Activated CD4-positive, alpha-beta T cell treated with anti-CD3 and anti-CD28 coated beads, Interleukin-2, Interleukin-6, amounts not matched to agents 100 ng/mL and 50 ng/mL, durations not matched to agents 16 hours and 8 hours (primary cell): ENCODE measurements around the gene GFER.

Experiments used
- DNase-seq: peaks from one replicate; pipeline ENCODE4 v3.0.0-alpha.2; 2020

The GFER gene

DNA sequence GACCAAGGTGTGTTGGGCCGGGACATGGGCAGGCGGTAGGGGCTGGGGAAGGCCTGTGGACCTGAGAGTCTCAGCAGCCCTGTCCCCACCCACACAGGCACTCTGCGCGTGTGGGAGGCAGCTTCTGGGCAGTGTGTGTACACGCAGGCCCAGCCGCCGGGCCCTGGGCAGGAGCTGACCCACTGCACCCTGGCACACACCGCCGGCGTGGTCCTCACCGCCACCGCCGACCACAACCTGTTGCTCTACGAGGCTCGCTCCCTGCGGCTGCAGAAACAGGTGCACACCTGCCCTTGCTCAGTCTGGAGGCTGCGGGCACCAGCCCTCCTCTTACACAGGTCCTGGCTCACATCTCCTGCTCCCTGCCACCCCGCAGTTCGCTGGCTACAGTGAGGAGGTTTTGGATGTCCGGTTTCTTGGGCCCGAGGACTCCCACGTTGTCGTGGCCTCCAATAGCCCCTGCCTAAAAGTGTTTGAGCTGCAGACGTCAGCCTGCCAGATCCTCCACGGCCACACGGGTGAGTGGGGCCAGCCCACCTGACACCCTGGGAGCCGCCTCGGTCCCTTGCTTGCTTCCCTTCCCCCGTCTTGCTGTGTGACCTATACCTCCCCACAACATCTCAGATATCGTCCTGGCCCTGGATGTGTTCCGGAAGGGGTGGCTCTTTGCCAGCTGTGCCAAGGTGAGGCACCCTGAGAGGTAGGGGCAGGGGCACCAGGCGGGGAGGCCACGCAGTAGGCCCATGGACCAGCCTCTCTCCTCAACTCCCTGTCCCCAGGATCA is 8.4 kb upstream of the GFER start:
- DNase-seq = no peak

GRCh38 chr16:1976216-1976520 is 7.8 kb upstream of the GFER start:
- no peak for DNase-seq

DNA sequence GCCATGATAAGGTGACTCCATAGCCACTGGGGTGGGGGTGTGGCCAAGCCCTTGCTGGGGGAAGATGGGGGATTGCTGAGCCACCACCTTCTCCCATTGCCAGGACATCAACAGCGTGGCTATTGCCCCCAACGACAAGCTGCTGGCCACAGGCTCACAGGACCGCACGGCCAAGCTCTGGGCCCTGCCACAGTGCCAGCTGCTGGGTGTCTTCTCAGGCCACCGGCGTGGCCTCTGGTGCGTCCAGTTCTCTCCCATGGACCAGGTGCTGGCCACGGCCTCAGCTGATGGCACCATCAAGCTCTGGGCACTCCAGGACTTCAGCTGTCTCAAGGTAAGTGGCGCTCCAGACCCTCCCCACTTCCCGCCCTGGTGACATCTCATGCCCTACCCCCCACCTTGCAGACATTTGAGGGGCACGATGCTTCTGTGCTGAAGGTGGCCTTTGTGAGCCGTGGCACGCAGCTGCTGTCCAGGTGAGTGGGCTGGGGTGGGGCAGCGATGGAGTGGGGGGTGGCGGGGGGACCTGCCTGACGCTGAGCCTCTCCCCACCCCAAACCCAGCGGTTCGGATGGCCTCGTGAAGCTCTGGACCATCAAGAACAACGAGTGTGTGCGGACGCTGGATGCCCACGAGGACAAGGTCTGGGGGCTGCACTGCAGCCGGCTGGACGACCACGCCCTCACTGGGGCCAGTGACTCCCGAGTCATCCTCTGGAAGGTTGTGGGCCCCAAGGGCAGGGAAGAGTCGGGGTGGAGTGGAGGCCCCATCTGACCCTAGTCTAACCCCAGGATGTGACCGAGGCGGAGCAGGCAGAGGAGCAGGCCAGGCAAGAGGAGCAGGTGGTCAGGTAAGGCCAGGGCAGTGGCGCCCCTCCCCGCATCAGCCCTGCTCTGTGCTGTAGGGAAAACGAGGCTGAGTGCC is 6.8 kb upstream of the GFER start:
- DNase-seq = no peak

GRCh38 chr16:1977875-1978268 is 6.1 kb upstream of the GFER start:
- no peak for DNase-seq

DNA sequence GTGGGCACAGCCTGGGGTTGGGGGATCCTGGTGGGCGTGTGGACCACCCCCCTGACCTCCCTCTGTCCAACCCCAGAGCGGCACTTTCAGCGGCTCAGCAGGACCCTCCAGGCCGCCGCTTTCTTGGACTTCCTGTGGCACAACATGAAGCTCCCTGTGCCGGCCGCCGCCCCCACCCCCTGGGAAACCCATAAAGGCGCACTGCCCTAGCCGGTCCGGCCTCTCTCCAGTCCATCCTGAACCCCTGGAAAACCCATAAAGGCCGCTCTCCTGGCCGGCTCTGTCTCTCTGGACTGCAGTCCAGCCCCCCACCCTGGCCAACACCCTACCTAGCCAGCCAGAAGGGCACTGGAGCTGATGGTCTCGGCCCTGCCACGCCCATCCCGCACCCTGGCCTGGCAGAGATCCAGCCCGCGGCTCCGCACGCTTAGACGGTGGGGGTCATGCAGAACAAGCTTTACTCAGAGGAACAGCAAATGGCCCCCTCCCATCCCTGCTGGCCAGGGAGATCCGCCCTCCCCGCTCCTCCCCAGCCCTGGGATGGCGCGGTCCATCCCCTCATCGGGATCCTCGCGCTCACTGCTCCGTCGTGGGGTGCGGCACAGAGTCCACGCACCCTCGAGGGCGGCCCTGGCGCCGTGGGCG is 5.4 kb upstream of the GFER start:
- DNase-seq = no peak

DNA sequence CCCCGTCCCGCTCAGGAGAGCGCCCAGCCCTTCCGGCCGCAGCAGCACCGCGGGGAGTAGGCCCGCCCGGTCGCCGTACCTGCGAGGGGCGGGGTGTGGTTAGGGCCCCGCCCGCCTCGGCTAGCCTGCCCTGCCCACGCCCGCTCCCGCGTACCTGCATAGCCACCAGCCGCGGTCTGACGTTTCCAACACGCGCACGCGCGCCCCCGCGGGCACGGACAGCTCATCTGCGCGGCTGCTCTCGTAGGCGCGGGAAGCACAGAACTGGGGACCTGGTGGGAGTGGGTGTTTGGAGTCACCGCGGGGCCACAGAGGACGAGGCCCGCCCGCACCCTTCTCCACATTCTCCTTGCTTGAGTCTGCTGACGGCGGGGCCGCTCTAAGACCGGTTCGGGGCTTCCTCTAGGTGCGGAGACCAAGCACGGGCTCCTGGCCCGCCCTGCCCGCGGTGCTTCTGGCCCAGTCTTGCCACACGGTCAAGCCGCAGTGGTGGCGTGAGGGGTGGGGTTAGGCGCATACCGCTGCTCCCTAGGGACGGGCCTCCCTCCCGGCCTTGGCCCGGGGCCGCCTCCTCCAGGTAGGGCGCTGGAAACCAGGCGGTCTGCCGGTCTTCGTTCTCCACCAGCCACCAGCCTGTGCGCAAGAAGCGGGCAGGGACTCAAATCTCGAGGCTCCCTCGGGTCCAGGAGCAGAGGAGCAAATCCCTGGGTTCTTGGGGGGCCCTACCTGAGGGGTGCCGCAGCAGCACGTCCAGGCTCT is 4.5 kb upstream of the GFER start:
- no peak for DNase-seq

DNA sequence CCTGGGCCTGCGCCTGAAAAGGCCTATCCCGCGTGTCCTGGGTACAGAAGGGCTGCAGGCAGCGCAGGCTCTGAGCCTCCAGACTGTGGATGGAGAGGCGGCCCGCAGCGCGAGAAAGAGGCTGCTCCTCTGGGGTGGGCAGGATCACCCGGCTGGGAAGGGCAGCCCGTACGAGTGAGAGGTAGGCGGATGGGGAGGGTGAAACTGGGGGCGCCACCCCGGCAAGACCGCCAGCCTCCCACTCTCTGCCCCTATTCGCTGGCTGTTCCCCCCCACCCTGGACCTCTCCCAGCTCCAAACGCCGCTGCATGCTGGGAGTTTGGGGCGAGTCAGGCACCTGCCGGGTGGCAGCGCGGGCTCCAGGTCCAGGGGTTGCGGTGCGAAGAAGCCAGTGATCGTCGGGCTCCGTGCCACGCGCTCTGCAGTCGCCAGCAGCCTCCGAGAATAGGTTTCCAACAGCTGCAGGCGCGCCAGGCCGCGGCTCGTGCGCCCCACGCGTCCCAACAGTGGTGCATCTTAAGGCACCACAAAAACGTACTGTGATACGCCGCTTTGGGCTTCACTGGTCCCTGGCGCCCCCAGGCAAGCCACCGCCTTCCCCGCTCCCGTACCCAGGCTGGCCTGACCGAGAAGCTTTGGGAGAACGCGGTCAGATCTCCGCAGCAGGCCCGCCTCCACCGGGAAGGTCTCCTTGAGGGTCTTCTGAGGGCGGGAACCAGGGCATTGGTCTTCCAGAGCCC is 3.8 kb upstream of the GFER start:
- no peak for DNase-seq

DNA sequence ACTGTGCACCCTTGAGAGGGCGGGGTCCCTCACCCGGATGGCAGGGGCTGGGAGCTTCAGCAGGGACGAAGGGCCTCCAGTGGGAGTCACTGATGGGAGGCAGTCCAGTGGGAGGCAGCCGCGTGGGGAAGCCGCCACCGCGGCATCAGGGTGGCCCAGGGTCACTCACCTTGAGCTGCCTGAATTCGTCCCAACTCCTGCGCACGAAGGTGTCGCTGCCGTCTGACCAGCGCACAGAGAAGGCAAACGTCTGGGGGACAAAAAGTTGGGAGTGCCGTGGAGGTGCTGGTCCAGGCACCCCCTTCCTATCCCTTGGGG is 3.3 kb upstream of the GFER start:
- no peak for DNase-seq

GRCh38 chr16:1981398-1981836 is 2.6 kb upstream of the GFER start, which contains the start of gene NOXO1:
TSS of gene NOXO1 (minus strand) at chr16:1981469. CDS start at chr16:1981179, 290 bp downstream.
- DNase-seq = no peak

DNA sequence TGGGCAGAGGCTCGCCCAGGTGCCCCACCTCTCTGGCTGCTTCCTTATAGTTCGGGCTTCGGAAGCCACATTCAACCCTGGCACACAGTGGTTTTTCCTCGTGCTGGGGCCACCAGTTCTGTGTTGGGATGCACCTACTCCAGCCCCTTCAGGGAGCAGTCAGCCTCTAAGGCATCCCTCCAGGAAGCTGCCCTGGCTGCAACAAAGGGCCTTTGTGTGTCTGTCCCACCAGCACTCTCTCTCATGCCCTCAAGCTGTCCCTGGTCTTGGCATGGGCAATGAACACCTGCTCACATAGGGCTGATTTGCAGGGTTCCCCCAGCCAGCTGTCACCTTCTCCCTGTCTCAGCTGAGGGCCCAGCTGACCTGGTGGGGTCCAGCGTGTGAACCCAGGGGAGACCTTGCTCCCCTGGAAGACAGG is 2.0 kb upstream of the GFER start:
- DNase-seq = no peak

GRCh38 chr16:1982991-1983543 is 926 bp upstream of the GFER start:
- no peak for DNase-seq

GRCh38 chr16:1984347-1985225 is 593 bp downstream of the GFER start:
- peak; percentile 49 for DNase-seq

DNA sequence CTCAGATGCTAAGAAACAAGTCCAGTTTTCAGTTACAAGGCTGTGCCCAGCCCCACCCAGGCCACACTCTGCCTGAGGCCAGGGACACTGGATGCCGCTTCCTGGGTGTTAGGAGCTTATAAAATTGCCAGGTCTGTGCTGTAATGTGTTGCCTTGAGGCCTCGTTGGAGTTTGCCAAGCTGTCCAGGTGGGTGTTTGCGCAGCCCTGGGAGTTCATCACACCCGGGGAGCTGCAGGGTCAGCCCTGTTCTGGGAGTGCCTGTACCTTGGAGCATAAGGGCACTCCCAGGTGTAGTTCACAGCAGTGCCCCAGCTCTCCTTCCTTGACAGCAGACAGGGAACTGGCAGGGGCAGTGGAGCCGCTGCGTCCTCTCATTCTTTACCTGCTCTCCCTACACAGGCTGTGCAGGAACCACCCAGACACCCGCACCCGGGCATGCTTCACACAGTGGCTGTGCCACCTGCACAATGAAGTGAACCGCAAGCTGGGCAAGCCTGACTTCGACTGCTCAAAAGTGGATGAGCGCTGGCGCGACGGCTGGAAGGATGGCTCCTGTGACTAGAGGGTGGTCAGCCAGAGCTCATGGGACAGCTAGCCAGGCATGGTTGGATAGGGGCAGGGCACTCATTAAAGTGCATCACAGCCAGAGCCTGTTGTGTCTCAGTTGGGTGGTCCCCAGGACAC is 1.6 kb downstream of the GFER start:
- DNase-seq = no peak

DNA sequence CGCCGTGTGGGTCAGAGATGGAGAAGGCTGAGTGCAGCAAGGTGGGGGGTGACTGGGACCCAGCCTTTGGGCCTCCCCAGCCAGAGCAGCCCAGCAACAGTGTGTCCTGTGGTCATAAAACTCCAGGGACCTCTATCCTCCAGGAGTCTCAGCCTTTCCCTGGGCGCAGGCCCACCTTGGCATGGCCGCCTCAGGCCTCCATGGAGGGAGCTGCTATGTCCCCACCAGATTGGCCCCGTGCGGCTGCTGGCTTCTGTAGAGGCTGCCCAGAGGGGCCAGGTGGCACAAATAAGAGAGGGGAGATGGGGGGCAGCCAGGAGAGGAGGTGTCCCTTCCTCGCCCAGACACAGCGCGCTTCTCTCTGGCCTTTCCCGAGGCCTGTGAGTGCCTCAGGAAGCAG is 3.2 kb downstream of the GFER start:
- DNase-seq = no peak

DNA sequence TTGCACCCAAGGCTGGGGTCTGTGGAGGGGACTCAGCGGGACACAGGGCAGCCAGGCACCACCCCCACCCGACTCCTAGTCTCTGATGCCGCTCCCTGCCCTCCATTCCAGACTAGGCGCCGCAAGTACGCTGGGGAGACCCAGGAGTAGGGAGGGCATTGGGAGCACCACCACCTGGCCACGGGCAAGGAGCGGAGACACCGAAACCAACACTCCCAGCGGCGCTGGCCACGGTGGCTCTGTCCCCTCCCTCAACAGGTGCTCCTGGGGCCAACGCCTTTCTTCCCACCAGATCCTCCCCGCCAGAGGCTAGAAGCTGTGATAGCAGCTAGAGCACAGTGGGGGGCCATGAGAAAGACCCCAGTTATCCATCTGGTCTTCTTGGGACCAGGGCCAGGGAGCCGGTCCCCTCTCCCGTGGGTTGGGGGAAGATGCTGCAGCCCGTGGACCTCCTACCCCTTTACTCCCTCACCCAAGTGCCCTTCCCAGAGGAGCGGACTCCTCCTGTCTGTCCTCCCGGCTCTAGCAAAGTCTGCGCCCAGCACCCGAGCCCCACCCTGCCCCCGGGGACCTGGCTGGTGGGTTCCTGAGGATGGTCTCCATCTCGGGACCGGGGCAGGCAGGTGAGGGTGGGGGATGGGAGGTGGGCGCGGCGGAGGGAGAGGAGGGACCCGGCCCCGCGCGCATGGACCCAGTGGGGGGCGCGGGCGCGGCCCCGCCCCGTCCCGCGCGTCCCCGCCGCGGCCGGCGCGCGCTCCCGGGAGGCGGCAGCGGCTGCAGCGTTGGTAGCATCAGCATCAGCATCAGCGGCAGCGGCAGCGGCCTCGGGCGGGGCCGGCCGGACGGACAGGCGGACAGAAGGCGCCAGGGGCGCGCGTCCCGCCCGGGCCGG is 5.5 kb downstream of the GFER start, which contains the start of gene SYNGR3:
TSS of gene SYNGR3 (plus strand) at position 762 of the 892 bp plus-strand sequence. CDS start 133 bp downstream, outside the sequence.
- no peak for DNase-seq

DNA sequence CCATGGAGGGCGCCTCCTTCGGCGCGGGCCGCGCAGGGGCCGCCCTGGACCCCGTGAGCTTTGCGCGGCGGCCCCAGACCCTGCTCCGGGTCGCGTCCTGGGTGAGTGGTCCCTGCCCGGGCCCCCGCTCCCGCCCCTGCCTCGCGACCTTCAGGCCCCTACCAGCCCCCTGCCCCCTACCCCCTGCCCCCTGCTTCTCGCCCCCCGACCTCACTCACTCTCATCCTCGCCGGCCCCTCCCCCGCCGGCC is 6.0 kb downstream of the GFER start:
- DNase-seq = no peak

GRCh38 chr16:1990351-1991134 is 6.5 kb downstream of the GFER start:
- peak; percentile 57 for DNase-seq

- peak; percentile 62 for DNase-seq
These were observed 7.2 kb downstream of the GFER start for GRCh38 chr16:1991135-1991551.

- no peak for DNase-seq
These were observed 7.6 kb downstream of the GFER start for GRCh38 chr16:1991588-1991947.
